ENCODE data around the gene BPIFB2. TPM values are rescaled to one million over a fixed set of nuclear protein-coding genes. Genes with fewer than 3 reads are reported as not detected.

BPIFB2 gene
- total and polyA plus RNA-seq, 10 of the 15 experiments (the other 5 are each of a cell fraction or from before 2014, with no cell fraction given): not detected

- intact Hi-C loops (cut with micrococcal nuclease; ENCODE audit: unreplicated experiment): no loop called here
- H3K9me3 ChIP-seq (replicated peaks; ENCODE audit: control insufficient read depth, insufficient read depth, low read length): no peaks in the 10 kb centered on the region
- no peak overlapping the region for H3K4me3 ChIP-seq
- no peak for TF ChIP-seq FOS (IDR thresholded peaks at IDR 0.05; ENCODE audit: borderline replicate concordance, extremely low read depth, insufficient read length)
- TF ChIP-seq PAX8 (IDR thresholded peaks at IDR 0.05): no peak
- TF ChIP-seq DPF2 (IDR thresholded peaks at IDR 0.05): no peak
- TF ChIP-seq CBX3 (IDR thresholded peaks at IDR 0.05; ENCODE audit: borderline replicate concordance, low read depth): no peak
- no peak for TF ChIP-seq CHD4 (IDR thresholded peaks at IDR 0.05)
- no peak for TF ChIP-seq TCF7 (IDR thresholded peaks at IDR 0.05; ENCODE audit: borderline replicate concordance)
- no peak for TF ChIP-seq USF2 (IDR thresholded peaks at IDR 0.05; ENCODE audit: borderline replicate concordance, low read depth, low read length)
- TF ChIP-seq NR2F1 (conservative IDR thresholded peaks at IDR 0.05): no peak
- no peak for TF ChIP-seq EZH2 (IDR thresholded peaks at IDR 0.05; ENCODE audit: borderline replicate concordance, control insufficient read depth, low read depth, low read length)
- TF ChIP-seq BHLHE40 (IDR thresholded peaks at IDR 0.05; ENCODE audit: borderline replicate concordance in 1 of 2, low read depth in 2 of 2, low read length in 1 of 2): no peak
- no peak for TF ChIP-seq RUNX3 (IDR thresholded peaks at IDR 0.05; ENCODE audit: low read length)
- no peak for TF ChIP-seq IRF4 (IDR thresholded peaks at IDR 0.05; ENCODE audit: low read depth, low read length)
- SMC1A ChIA-PET (ENCODE audit: uncharacterized antibody, unreplicated experiment): no interaction called here
- BruUV-seq (replicated peaks): no TSS peak
- 55% methylated on average over 5 of the region's 5 CpGs for WGBS (ENCODE audit: insufficient coverage, insufficient replicate concordance, low lambda C conversion rate, missing lambda C conversion rate)
- no peaks in the 10 kb centered on the region for H3K4me1 ChIP-seq (ENCODE audit: control insufficient read depth, insufficient read depth, low read length)
- no peak for FAIRE-seq
- in situ Hi-C loops (cut with MboI): no loop called here
- no peak overlapping the region for H3K9ac ChIP-seq (ENCODE audit: control insufficient read depth, insufficient read depth, low read length)
- ATAC-seq: no peak
- DNase-seq (ENCODE audit: low read depth, low spot score): no peak
- no peak overlapping the region for H3K4me2 ChIP-seq (ENCODE audit: control insufficient read depth, insufficient read depth)
- H4K20me1 ChIP-seq (ENCODE audit: control insufficient read depth, insufficient read depth): no peaks in the 10 kb centered on the region
- POLR2A ChIA-PET: no interaction called here
- no peak overlapping the region for H3K27ac ChIP-seq (ENCODE audit: control insufficient read depth, insufficient read depth)
- CTCF ChIA-PET: no interaction called here
- no peaks in the 10 kb centered on the region; a peak in 2 of 4 replicates for H3K27me3 ChIP-seq (replicated peaks in 1 of 2; ENCODE audit: control insufficient read depth in 2 of 2, insufficient read depth in 2 of 2, low read length in 1 of 2)
- no peak overlapping the region for H2AFZ ChIP-seq (ENCODE audit: control insufficient read depth, low read depth, low read length)
- no peaks in the 10 kb centered on the region for H3K79me2 ChIP-seq (ENCODE audit: control insufficient read depth, insufficient read depth, low read length)
- no peaks in the 10 kb centered on the region for H3K36me3 ChIP-seq (ENCODE audit: control insufficient read depth in 2 of 2, insufficient read depth in 2 of 2, low read length in 1 of 2)
- RAD21 ChIA-PET (ENCODE audit: unreplicated experiment): no interaction called here
These were observed 2.6 kb downstream of the BPIFB2 start for GRCh38 chr20:33010133-33010504.

All from GM12878 (cell line).